K562 (cell line): ENCODE measurements around the gene TCHP. TPM values are rescaled to one million over a fixed set of nuclear protein-coding genes. Genes with fewer than 3 reads are reported as not detected.
"Not testable (repeated sequence)": the region's sequence is repeated elsewhere in the genome, so short reads cannot be mapped to it uniquely, and the experiment has no call there.

Experiments
- ATAC-seq: fragments of 200-7000 bp; cut with Tn5 transposase; 3 replicates; pipeline ENCODE4 v1.9.1; 2020; ENCODE audit warnings: moderate library complexity
- BruUV-seq: library from RNA; stranded (reverse); fragments of 400-500 nt; replicated peaks from 2 replicates; lab custom pipeline; 2021; lab: Mats Ljungman, UMichigan
- CTCF ChIA-PET: fragments of 300-600 bp; formaldehyde crosslinking; extraction: SDS; loops from one replicate; lab custom pipeline; 2021; ENCODE audit warnings: low intra/inter-chr PET ratio; lab: Yijun Ruan, JAX
- POLR2A ChIA-PET: fragments of 300-600, 350-650 bp; sonication (Branson Sonifier 250); formaldehyde crosslinking; extraction: SDS; loops from one replicate; lab custom pipeline; 2021; ENCODE audit warnings: antibody characterized with exemption, inconsistent platforms; lab: Yijun Ruan, JAX
- DNase-seq, 4 experiments: peaks; one replicate each; pipeline versions ENCODE4 v3.0.0 to v3.0.0-alpha.2; 2011 to 2018; ENCODE audit warnings: low spot score in 3 of 4, mixed read lengths in 3 of 4; ENCODE audit errors: extremely low read depth in 1 of 4
- FAIRE-seq: peaks from 2 replicates; lab custom pipeline; 2011; peaks lifted over from hg19 to GRCh38; lab: Jason Lieb, UNC
- H2AFZ ChIP-seq: 2 replicates; pipeline ENCODE4 v1.6.0; 2011; ENCODE audit warnings: low read depth, low read length, control low read depth, inconsistent platforms
- H3K27ac ChIP-seq: fragments of 200-600 bp; 3 replicates; pipeline ENCODE4 v1.8.0; 2011; ENCODE audit warnings: low read depth, mild to moderate bottlenecking, control low read depth, inconsistent platforms, low read length, moderate library complexity, mixed read lengths; ENCODE audit errors: extremely low read depth
- H3K27me3 ChIP-seq, 2 experiments: fragments of 300-600 bp in 1 of 2; 2 replicates in 1 of 2; 3 replicates in 1 of 2; pipeline versions ENCODE4 v1.6.0 to v1.8.0; 2011; ENCODE audit warnings: inconsistent platforms in 2 of 2, low read length in 2 of 2, mild to moderate bottlenecking in 1 of 2, mixed read lengths in 1 of 2, moderate library complexity in 1 of 2; ENCODE audit not compliant: control insufficient read depth in 2 of 2, insufficient read depth in 2 of 2
- H3K36me3 ChIP-seq: fragments of 300-600 bp; 3 replicates; pipeline ENCODE4 v1.8.0; 2011; ENCODE audit warnings: mild to moderate bottlenecking, low read length, inconsistent platforms; ENCODE audit not compliant: control insufficient read depth, insufficient read depth
- H3K4me1 ChIP-seq, 2 experiments: fragments of 200-600 bp in 1 of 2; replicated peaks in 1 of 2; 2 replicates in 1 of 2; 3 replicates in 1 of 2; pipeline versions ENCODE4 v1.5.1 to v1.8.0; 2011; ENCODE audit warnings: inconsistent platforms in 2 of 2, low read length in 2 of 2, mild to moderate bottlenecking in 1 of 2, mixed read lengths in 1 of 2, moderate library complexity in 1 of 2; ENCODE audit not compliant: control insufficient read depth in 2 of 2, insufficient read depth in 2 of 2
- H3K4me2 ChIP-seq: 2 replicates; pipeline ENCODE4 v1.6.1; 2011; ENCODE audit warnings: low read length, control low read depth, inconsistent platforms, mixed read lengths; ENCODE audit not compliant: insufficient read depth
- H3K4me3 ChIP-seq: fragments of 200-600 bp; sonication (generic), shearing (Covaris generic); 2 replicates; pipeline ENCODE4 v1.5.1; 2016; ENCODE audit warnings: control low read depth, inconsistent platforms
- H3K79me2 ChIP-seq: fragments of 200-600 bp; 3 replicates; pipeline ENCODE4 v1.8.0; 2011; ENCODE audit warnings: low read length, inconsistent platforms; ENCODE audit not compliant: control insufficient read depth, insufficient read depth
- H3K9ac ChIP-seq, 2 experiments: 2 replicates each; pipeline versions ENCODE4 v1.6.0 to v1.6.1; 2011; ENCODE audit warnings: low read depth in 2 of 2, low read length in 2 of 2, control low read depth in 1 of 2, inconsistent platforms in 1 of 2, mild to moderate bottlenecking in 1 of 2, mixed read lengths in 1 of 2; ENCODE audit not compliant: insufficient read depth in 1 of 2
- H3K9me1 ChIP-seq: one replicate; pipeline ENCODE4 v1.6.0; 2011; ENCODE audit warnings: inconsistent platforms, mild to moderate bottlenecking, low read length, moderate library complexity; ENCODE audit not compliant: control insufficient read depth, insufficient read depth
- H3K9me3 ChIP-seq: replicated peaks from 2 replicates; pipeline ENCODE4 v1.5.1; 2011; ENCODE audit warnings: low read depth, low read length, inconsistent platforms; ENCODE audit not compliant: control insufficient read depth, insufficient read depth
- H4K20me1 ChIP-seq: replicated peaks from 2 replicates; pipeline ENCODE4 v1.6.1; 2011; ENCODE audit warnings: low read length, inconsistent platforms, mixed read lengths; ENCODE audit not compliant: control insufficient read depth, insufficient read depth
- ERF ChIP-seq: fragments of 450-650 bp; formaldehyde crosslinking; IDR thresholded peaks from 2 replicates; pipeline ENCODE4 v1.4.0; 2020; ENCODE audit warnings: mild to moderate bottlenecking, mixed read lengths
- ETV5 ChIP-seq: sonication (generic); formaldehyde crosslinking; IDR thresholded peaks from 2 replicates; pipeline ENCODE4 v1.4.0; 2020; ENCODE audit warnings: low read depth, mild to moderate bottlenecking, missing genetic modification reagents
- L3MBTL2 ChIP-seq: fragments of 450-650 bp; IDR thresholded peaks from 2 replicates; pipeline ENCODE4 v1.6.1; 2016; ENCODE audit warnings: mild to moderate bottlenecking, moderate library complexity
- NFE2L1 ChIP-seq: fragments of 450-650 bp; IDR thresholded peaks from 2 replicates; pipeline ENCODE4 v1.6.1; 2016; ENCODE audit warnings: missing genetic modification characterization, low read depth, mild to moderate bottlenecking, missing compliant biosample characterization, moderate library complexity, borderline replicate concordance
- SMAD3 ChIP-seq: fragments of 450-650 bp; formaldehyde crosslinking; conservative IDR thresholded peaks from 2 replicates; pipeline ENCODE4 v1.4.0; 2020; ENCODE audit warnings: mild to moderate bottlenecking
- TOE1 ChIP-seq, 2 experiments: fragments of 450-650 bp in 1 of 2; sonication (generic) in 1 of 2; formaldehyde crosslinking in 1 of 2; IDR thresholded peaks; 2 replicates each; pipeline versions ENCODE4 v1.7.1 to v1.8.0; 2016 to 2022; ENCODE audit warnings: borderline replicate concordance in 2 of 2, mild to moderate bottlenecking in 2 of 2, antibody characterized with exemption in 1 of 2, inconsistent platforms in 1 of 2, low read depth in 1 of 2, missing genetic modification reagents in 1 of 2, moderate library complexity in 1 of 2
- XRCC4 ChIP-seq: IDR thresholded peaks from one replicate; pipeline ENCODE4 v1.6.1; 2011; ENCODE audit not compliant: insufficient read depth, insufficient read length; ENCODE audit errors: extremely low read depth
- ZNF436 ChIP-seq: fragments of 250-450, 450-650 bp; sonication (Bioruptor Pico); formaldehyde crosslinking; IDR thresholded peaks from 2 replicates; pipeline ENCODE4 v1.7.0; 2020; ENCODE audit warnings: mild to moderate bottlenecking
- ZNF778 ChIP-seq: fragments of 450-650 bp; formaldehyde crosslinking; IDR thresholded peaks from 2 replicates; pipeline ENCODE4 v1.4.0; 2020; ENCODE audit warnings: mild to moderate bottlenecking, moderate library complexity
- WGBS: fragments of 100-300 bp; shearing (Covaris generic); methylation state at CpG from one replicate; pipeline ENCODE4 v1.1.6; 2016; ENCODE audit warnings: low coverage, mixed read lengths; ENCODE audit not compliant: insufficient coverage; ENCODE audit errors: missing lambda C conversion rate; 5-methylcytosine and 5-hydroxymethylcytosine counted together
- in situ Hi-C: fragments of 300-500 bp; cut with MboI; formaldehyde crosslinking; loops from 4 replicates; pipeline ENCODE4 v1.15.0; 2018; ENCODE audit warnings: inconsistent platforms, mixed read lengths
- intact Hi-C: fragments of 100-400 bp; cut with micrococcal nuclease; formaldehyde crosslinking; loops from 2 replicates; pipeline ENCODE4 v1.14.2; 2022
- polyA plus RNA-seq, 8 experiments: library from polyadenylated mRNA; depleted of rRNA in 4 of 8; stranded (reverse) in 5 of 8; unstranded in 3 of 8; fragments of >200 nt; fragmentation: Nextera tagmentation in 2 of 8; fragmentation: Illumina TruSeq in 1 of 8; extraction: Ambion mirVana in 2 of 8; extraction: Trizol in 1 of 8; gene quantifications; 2 replicates each; pipeline versions ENCODE4 v1.2.1 to v1.2.3, GENCODE V29; 2011 to 2014; ENCODE audit warnings: inconsistent platforms in 1 of 8, missing spikeins in 1 of 8
- total RNA-seq, 7 experiments: library from RNA; depleted of rRNA in 6 of 7; stranded (reverse); fragments of >200 nt in 6 of 7; fragmentation: Illumina TruSeq in 2 of 7; extraction: Trizol in 2 of 7; gene quantifications; 2 replicates each; pipeline versions ENCODE4 v1.2.1 to v1.2.3, GENCODE V29; 2011 to 2021; ENCODE audit warnings: low replicate concordance in 1 of 7

TCHP gene
- total and polyA plus RNA-seq, 9 of the 15 experiments (the other 6 are each of a cell fraction or from before 2014, with no cell fraction given): 3.4 to 30.4 (median 19.7) TPM

DNA sequence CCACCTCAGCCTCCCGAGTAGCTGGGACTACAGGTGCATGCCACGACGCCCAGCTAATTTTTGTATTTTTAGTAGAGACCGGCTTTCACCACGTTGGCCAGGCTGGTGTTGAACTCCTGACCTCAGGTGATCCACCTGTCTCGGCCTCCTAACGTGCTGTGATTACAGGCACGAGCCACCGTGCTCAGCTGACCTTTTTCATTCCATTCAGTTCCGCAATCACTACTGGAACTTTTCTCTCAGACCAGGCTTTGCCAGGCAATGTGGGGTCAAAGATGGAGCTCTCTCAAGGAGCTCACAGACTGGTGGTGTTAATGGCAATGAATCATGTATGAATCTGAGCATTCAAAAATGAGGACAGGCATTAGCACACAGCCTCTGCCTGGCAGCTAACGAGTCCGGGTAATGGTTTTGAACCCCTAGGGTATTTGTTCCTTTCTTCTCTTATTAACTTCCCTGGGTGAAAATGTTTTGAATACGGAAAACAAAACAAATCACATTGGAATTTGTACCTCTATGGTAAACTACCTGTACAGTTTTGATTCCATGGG, 9.4 kb upstream of the TCHP start:
- H3K79me2 ChIP-seq: no peaks in the 10 kb centered on the region
- H3K9ac ChIP-seq: no peak overlapping the region
- no peak overlapping the region for H3K4me2 ChIP-seq
- FAIRE-seq (no peak), ATAC-seq (no peak), DNase-seq (no peak)
- H3K36me3 ChIP-seq: no peaks in the 10 kb centered on the region
- TF ChIP-seq ZNF436 (CRISPR knock-in tag): no peak
- TF ChIP-seq NFE2L1: no peak
- TF ChIP-seq TOE1 (IDR thresholded peaks at IDR 0.05; ENCODE audit: borderline replicate concordance): no peak
- TF ChIP-seq TOE1 (CRISPR knock-in tag; IDR thresholded peaks at IDR 0.05; ENCODE audit: borderline replicate concordance, low read depth): no peak
- no peak for TF ChIP-seq ERF
- TF ChIP-seq L3MBTL2: no peak
- TF ChIP-seq XRCC4: no peak
- TF ChIP-seq ETV5 (CRISPR knock-in tag): no peak
- no peak for TF ChIP-seq ZNF778 (CRISPR knock-in tag)
- no peak for TF ChIP-seq SMAD3
- WGBS: 3% methylated on average over 12 of the region's 13 CpGs
- no peak overlapping the region for H3K27ac ChIP-seq
- H3K9me1 ChIP-seq: no peaks in the 10 kb centered on the region
- ChIA-PET POLR2A (no interaction called here), CTCF (no interaction called here)
- intact Hi-C loops: no loop called here
- in situ Hi-C loops: no loop called here
- peaks cover 5 to 24% of the 10 kb centered on the region in 2 experiments for H3K27me3 ChIP-seq
- H2AFZ ChIP-seq: no peak overlapping the region
- H3K9me3 ChIP-seq: no peaks in the 10 kb centered on the region
- no peaks in the 10 kb centered on the region for H4K20me1 ChIP-seq
- no TSS peak for BruUV-seq
- no peak overlapping the region for H3K4me3 ChIP-seq
- peaks cover 0 to 9% of the 10 kb centered on the region in 2 experiments; a peak in 2 of 5 replicates for H3K4me1 ChIP-seq

GRCh38 chr12:109891731-109892130, 8.3 kb upstream of the TCHP start:
- CTCF ChIA-PET, intact Hi-C loops, ATAC-seq, H2AFZ ChIP-seq, FAIRE-seq, H3K4me1 ChIP-seq, in situ Hi-C loops, H3K27ac ChIP-seq, H3K4me3 ChIP-seq, H3K9me1 ChIP-seq, H3K9me3 ChIP-seq, H3K36me3 ChIP-seq, H3K4me2 ChIP-seq, DNase-seq, H3K9ac ChIP-seq, BruUV-seq, H4K20me1 ChIP-seq, H3K79me2 ChIP-seq: not testable (repeated sequence)
- peaks cover 3 to 20% of the 10 kb centered on the region in 2 experiments for H3K27me3 ChIP-seq
- WGBS: 3% methylated on average over 7 of the region's 7 CpGs
- POLR2A ChIA-PET: interaction anchor here (0.6 to 1.5 kb wide), 2 partner anchors 23 to 32 kb away, joined by 3 read pairs; no protein-coding TSS in a partner anchor
